HFF-Myc (cell line): ENCODE data around the gene USO1.

Experiments used
- DNase-seq: peaks from one replicate; pipeline ENCODE4 v3.0.0-alpha.2; 2011; ENCODE audit warnings: low read depth; ENCODE audit errors: extremely low read depth
- H3K4me3 ChIP-seq: replicated peaks from 2 replicates; pipeline ENCODE4 v1.5.1; 2011; ENCODE audit warnings: low read depth, mild to moderate bottlenecking, control low read depth, low read length
- CTCF ChIP-seq: IDR thresholded peaks from 2 replicates; pipeline ENCODE4 v1.5.1; 2012; ENCODE audit warnings: mild to moderate bottlenecking, low read depth, low read length, control low read depth; ENCODE audit errors: missing control alignments

Gene USO1, protein sequence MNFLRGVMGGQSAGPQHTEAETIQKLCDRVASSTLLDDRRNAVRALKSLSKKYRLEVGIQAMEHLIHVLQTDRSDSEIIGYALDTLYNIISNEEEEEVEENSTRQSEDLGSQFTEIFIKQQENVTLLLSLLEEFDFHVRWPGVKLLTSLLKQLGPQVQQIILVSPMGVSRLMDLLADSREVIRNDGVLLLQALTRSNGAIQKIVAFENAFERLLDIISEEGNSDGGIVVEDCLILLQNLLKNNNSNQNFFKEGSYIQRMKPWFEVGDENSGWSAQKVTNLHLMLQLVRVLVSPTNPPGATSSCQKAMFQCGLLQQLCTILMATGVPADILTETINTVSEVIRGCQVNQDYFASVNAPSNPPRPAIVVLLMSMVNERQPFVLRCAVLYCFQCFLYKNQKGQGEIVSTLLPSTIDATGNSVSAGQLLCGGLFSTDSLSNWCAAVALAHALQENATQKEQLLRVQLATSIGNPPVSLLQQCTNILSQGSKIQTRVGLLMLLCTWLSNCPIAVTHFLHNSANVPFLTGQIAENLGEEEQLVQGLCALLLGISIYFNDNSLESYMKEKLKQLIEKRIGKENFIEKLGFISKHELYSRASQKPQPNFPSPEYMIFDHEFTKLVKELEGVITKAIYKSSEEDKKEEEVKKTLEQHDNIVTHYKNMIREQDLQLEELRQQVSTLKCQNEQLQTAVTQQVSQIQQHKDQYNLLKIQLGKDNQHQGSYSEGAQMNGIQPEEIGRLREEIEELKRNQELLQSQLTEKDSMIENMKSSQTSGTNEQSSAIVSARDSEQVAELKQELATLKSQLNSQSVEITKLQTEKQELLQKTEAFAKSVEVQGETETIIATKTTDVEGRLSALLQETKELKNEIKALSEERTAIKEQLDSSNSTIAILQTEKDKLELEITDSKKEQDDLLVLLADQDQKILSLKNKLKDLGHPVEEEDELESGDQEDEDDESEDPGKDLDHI

DNA sequence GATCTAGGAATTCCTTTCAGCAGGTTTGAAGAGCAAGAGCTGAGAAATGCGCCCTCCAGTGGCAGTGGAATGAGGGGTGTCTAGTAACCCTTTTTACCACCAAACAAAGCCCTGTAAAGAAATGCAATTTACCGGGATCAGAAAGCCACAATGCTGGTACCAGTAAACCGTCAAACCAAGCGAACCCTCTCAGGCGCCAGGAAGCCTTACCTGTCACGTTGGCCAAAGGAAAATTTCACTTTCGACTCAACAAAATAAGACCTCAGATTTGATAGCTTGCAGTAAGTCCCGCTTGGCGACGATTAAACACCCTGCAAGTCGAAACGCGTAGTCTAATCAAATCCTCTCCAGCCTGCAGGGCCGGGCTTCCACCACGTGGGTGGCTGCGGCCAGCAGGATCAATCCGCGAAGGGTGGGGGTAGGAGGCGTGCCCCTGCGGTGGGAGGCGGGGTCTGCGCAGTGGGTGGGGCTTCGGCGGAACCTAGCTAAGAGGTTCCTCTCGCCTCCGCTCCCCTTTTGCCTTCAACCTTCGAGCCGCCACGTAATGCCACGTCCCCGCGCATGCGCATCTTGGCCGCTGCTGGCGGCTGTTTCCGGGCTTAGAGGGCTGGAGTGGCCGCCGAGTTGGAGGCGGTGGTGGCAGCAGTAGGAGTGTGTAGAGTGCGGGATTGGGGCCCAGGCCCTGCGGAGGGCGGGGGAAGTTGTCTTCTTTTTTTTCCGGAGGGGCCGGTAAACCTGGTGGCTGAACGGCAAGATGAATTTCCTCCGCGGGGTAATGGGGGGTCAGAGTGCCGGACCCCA is at the start of gene USO1:
Gene USO1 (plus strand): TSS at position 512 of the 801 bp plus-strand sequence. CDS start 243 bp downstream, at position 755.
- peak; percentile 87 for TF ChIP-seq CTCF
- peak; percentile 94 for DNase-seq
- peak within 1 kb of the TSS; percentile 96 for H3K4me3 ChIP-seq

GRCh38 chr4:75675004-75675531 is 49.3 kb upstream of the USO1 start:
- DNase-seq = no peak
- no peak overlapping the region for H3K4me3 ChIP-seq
- no peak for TF ChIP-seq CTCF

DNA sequence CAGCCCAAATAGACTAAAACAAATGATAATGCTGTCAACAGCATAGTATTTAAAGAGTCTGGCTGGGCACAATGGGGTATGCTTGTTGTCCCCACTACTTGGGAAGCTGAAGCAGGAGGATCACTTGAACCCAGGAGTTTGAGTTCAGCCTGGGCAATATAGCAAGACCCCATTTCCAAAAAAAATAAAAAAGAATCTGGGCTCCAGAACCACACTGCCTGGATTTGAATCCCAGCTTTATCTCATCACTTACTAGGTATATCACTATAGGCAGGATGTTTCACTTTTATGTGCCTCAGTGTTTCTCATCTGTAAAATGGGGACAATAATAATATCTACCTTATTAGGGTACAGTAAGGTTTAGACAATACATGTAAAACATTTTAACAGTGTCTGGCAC is 45.9 kb upstream of the USO1 start:
- no peak for DNase-seq
- no peak overlapping the region for H3K4me3 ChIP-seq
- TF ChIP-seq CTCF = no peak

- no peak for TF ChIP-seq CTCF
- no peak overlapping the region for H3K4me3 ChIP-seq
- DNase-seq = no peak
These were observed 45.4 kb upstream of the USO1 start for GRCh38 chr4:75678965-75679364.

DNA sequence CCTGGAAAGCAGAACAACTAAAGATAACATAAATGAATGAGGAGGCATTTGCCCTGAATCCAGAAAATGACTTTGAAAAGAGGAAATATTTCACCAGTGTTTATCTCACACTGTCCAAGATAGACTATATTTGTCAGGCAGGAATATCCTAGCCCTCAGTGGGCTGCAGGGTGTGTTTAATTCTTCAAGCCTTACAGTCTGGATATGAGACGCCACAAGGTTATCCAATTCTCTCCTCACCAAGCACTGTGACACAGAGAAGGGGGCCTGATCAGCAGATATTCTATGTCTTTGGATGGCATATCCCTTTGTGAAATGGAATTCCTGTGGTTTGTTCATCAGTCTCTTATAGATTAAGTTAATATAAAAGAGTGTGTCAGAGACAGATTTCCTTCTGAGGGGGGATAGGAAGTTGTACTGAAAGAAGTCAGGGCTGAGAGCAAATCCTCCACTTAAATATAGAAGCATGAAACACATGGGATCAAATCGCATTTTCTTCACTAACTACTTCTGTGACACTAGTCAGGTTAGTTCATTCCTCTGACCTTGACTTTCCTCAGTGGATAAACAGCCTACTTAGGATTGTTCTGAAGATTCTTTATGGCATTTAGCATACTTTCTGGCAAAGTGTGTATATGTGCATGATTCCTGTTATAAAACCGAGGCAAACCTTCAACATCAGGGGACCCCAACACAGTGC is 44.4 kb upstream of the USO1 start:
- TF ChIP-seq CTCF = no peak
- H3K4me3 ChIP-seq = no peak overlapping the region
- no peak for DNase-seq
